ENCODE measurements around the gene CHADL. TPM values are rescaled to one million over a fixed set of nuclear protein-coding genes. Genes with fewer than 3 reads are reported as not detected.
A peak's percentile ranks its signal among the peaks of the same experiment; 100 is the strongest.
"Not testable (repeated sequence)": the region's sequence is repeated elsewhere in the genome, so short reads cannot be mapped to it uniquely, and the experiment has no call there.

The CHADL gene
- polyA plus RNA-seq, 2 donors = 2.8 to 5.9 TPM

DNA sequence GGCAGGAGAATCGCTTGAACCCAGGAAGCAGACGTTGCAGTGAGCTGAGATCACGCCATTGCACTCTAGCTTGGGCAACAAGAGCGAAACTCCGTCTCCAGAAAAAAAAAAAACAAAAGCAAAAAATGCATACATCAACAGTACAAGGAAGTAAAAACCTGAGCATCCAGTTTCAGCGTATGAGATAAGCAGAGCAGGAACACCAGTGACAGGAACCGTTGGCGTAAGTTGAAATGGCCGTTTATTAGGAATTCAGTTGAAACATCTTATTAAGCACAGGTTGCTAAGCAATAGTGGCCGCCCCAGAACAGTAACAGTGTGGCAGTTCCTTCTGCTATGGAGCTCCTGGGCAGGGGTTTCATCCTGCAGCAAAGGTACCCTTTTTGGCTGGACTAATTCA, 39.6 kb downstream of the CHADL start:
- no peaks in the 10 kb centered on the region for H3K36me3 ChIP-seq (ENCODE audit: control insufficient read depth in 2 of 2, insufficient read depth in 2 of 2, low read length in 1 of 2)
- H3K9me3 ChIP-seq (ENCODE audit: control insufficient read depth in 2 of 2, insufficient read depth in 1 of 2, low read depth in 1 of 2, low read length in 1 of 2) = no peaks in the 10 kb centered on the region
- H3K27me3 ChIP-seq (ENCODE audit: control insufficient read depth in 1 of 2, insufficient read depth in 2 of 2, low read length in 2 of 2) = no peaks in the 10 kb centered on the region
- no peak overlapping the region for H3K27ac ChIP-seq (ENCODE audit: low read depth in 2 of 2, low read length in 1 of 2)
- H3K4me1 ChIP-seq (ENCODE audit: control insufficient read depth in 2 of 2, insufficient read depth in 2 of 2, low read length in 1 of 2) = peaks cover 0 to 7% of the 10 kb centered on the region in 2 donors
- 46 to 57% methylated on average over 10 of the region's 10 CpGs for WGBS, 2 donors
- no peak overlapping the region for H3K4me3 ChIP-seq (ENCODE audit: low read depth in 1 of 2, low read length in 2 of 2)

- H3K27ac ChIP-seq (ENCODE audit: low read depth in 2 of 2, low read length in 1 of 2) = peak overlapping the region in 1 of 2 donors; percentile 23
- no peaks in the 10 kb centered on the region for H3K36me3 ChIP-seq (ENCODE audit: control insufficient read depth in 2 of 2, insufficient read depth in 2 of 2, low read length in 1 of 2)
- H3K4me1 ChIP-seq (ENCODE audit: control insufficient read depth in 2 of 2, insufficient read depth in 2 of 2, low read length in 1 of 2) = peaks cover 0 to 5% of the 10 kb centered on the region in 2 donors
- H3K27me3 ChIP-seq (ENCODE audit: control insufficient read depth in 1 of 2, insufficient read depth in 2 of 2, low read length in 2 of 2) = no peaks in the 10 kb centered on the region
- no peaks in the 10 kb centered on the region for H3K9me3 ChIP-seq (ENCODE audit: control insufficient read depth in 2 of 2, insufficient read depth in 1 of 2, low read depth in 1 of 2, low read length in 1 of 2)
- peak overlapping the region; percentile 54 to 84 for H3K4me3 ChIP-seq (ENCODE audit: low read depth in 1 of 2, low read length in 2 of 2)
- WGBS, 2 donors = 2 to 4% methylated on average over 9 of the region's 9 CpGs
Measured at GRCh38 chr22:41198027-41198580, 42.6 kb downstream of the CHADL start.

DNA sequence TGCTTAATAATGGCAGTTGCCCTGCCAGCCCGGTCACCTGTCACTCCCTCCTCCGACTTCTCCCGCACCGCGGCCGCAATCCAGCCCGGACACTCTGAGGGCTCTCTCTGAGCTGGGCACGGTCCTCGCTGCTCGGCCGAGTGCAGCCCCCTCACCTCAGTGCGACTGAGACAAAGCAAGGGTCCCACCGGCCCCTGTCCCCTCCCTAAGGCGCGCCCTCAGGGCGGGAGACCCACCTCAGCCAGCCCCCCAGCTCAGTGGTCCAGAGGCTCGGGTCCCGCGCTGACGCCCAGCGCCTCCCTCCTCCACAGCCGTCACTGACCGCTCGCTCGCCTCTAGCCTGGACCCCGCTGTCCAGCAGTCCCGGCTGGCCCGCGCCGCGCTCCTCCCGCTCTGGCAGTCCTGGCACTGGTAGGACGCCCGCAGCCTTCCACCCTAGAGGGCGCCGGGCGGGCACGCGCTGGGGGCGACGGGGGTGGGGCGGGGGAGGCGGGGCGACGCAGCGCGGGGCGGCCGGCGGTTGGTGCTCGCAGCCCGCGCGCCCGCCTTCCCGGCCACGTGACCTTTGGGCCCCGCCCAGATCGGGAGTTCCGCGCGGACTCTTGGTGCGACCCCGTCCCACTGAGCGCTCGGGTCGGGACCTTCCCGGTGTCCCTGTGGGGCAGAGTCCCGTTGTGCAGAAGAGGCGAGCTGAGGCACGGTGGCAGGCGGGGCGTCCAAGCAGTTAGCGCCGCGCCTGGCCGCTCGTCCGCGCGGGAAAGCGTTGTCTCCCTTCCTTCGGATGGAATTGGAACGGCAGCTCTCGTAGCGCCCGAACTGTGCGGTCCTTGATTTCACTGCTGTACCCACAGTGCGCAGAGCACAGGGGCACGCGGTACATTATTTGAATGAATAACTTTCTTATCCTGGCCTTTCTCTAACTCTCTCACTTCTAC, 43.4 kb downstream of the CHADL start:
- no peaks in the 10 kb centered on the region for H3K27me3 ChIP-seq (ENCODE audit: control insufficient read depth in 1 of 2, insufficient read depth in 2 of 2, low read length in 2 of 2)
- WGBS, 2 donors = 1% methylated on average over 81 to 91 of the region's 91 CpGs
- peaks cover 0 to 5% of the 10 kb centered on the region in 2 donors for H3K4me1 ChIP-seq (ENCODE audit: control insufficient read depth in 2 of 2, insufficient read depth in 2 of 2, low read length in 1 of 2)
- H3K27ac ChIP-seq (ENCODE audit: low read depth in 2 of 2, low read length in 1 of 2) = peak overlapping the region; percentile 52 to 66
- no peaks in the 10 kb centered on the region for H3K36me3 ChIP-seq (ENCODE audit: control insufficient read depth in 2 of 2, insufficient read depth in 2 of 2, low read length in 1 of 2)
- peak overlapping the region; percentile 54 to 84 for H3K4me3 ChIP-seq (ENCODE audit: low read depth in 1 of 2, low read length in 2 of 2)
- H3K9me3 ChIP-seq (ENCODE audit: control insufficient read depth in 2 of 2, insufficient read depth in 1 of 2, low read depth in 1 of 2, low read length in 1 of 2) = no peaks in the 10 kb centered on the region

DNA sequence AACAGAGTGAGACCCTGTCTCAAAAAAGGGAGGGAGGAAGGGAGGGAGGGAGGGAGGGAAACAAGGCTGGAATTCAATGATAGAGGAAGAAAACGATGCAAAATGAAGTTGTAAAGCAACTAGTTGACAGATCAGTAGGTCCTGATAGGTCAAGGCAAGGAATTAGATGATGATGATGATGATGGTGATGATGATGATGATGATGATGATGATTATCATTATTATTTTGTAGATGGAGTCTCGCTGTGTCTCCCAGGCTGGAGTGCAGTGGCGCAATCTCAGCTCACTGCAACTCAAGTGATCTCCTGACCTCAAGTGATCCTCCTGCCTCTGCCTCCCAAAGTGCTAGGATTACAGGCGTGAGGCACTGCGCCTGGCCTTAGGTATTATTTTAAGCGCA, 46.9 kb downstream of the CHADL start:
- Histone ChIP-seq H3K9me3 (ENCODE audit: control insufficient read depth in 2 of 2, insufficient read depth in 1 of 2, low read depth in 1 of 2, low read length in 1 of 2) (no peaks in the 10 kb centered on the region), H3K27ac (ENCODE audit: low read depth in 2 of 2, low read length in 1 of 2) (no peak overlapping the region), H3K36me3 (ENCODE audit: control insufficient read depth in 2 of 2, insufficient read depth in 2 of 2, low read length in 1 of 2) (no peaks in the 10 kb centered on the region), H3K4me1 (ENCODE audit: control insufficient read depth in 2 of 2, insufficient read depth in 2 of 2, low read length in 1 of 2) (peaks cover 0 to 5% of the 10 kb centered on the region in 2 donors), H3K27me3 (ENCODE audit: control insufficient read depth in 1 of 2, insufficient read depth in 2 of 2, low read length in 2 of 2) (no peaks in the 10 kb centered on the region), H3K4me3 (ENCODE audit: low read depth in 1 of 2, low read length in 2 of 2) (no peak overlapping the region)
- WGBS, 2 donors = 93 to 95% methylated on average over 6 of the region's 6 CpGs

GRCh38 chr22:41191467-41191866, 49.3 kb downstream of the CHADL start:
- Histone ChIP-seq H3K36me3 (ENCODE audit: control insufficient read depth in 2 of 2, insufficient read depth in 2 of 2, low read length in 1 of 2) (no peaks in the 10 kb centered on the region), H3K27ac (ENCODE audit: low read depth in 2 of 2, low read length in 1 of 2) (no peak overlapping the region), H3K4me3 (ENCODE audit: low read depth in 1 of 2, low read length in 2 of 2) (no peak overlapping the region), H3K9me3 (ENCODE audit: control insufficient read depth in 2 of 2, insufficient read depth in 1 of 2, low read depth in 1 of 2, low read length in 1 of 2) (no peaks in the 10 kb centered on the region), H3K4me1 (ENCODE audit: control insufficient read depth in 2 of 2, insufficient read depth in 2 of 2, low read length in 1 of 2) (no peaks in the 10 kb centered on the region), H3K27me3 (ENCODE audit: control insufficient read depth in 1 of 2, insufficient read depth in 2 of 2, low read length in 2 of 2) (no peaks in the 10 kb centered on the region)
- 74 to 88% methylated on average over 2 of the region's 2 CpGs for WGBS, 2 donors

DNA sequence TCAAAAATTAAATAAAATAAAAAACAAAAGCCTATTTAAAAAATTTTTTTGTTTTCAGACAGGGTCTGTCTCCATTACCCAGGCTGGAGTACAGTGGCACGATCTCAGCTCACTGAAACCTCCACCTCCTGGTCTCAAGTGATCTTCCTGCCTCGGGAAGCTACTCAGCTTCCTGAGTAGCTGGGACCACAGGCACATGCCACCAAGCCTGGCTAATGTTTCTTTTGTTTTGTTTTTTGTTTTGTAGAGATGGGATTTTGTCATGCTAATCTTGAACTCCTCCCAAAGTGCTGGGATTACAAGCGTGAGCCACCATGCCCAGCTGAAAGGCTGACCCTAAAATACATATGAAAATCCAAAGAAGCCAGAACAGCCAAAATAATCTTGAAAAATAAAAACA, 56.1 kb downstream of the CHADL start:
- Histone ChIP-seq H3K27ac (ENCODE audit: low read depth in 2 of 2, low read length in 1 of 2) (no peak overlapping the region), H3K36me3 (ENCODE audit: control insufficient read depth in 2 of 2, insufficient read depth in 2 of 2, low read length in 1 of 2) (peaks cover 0 to 2% of the 10 kb centered on the region in 2 donors)
- WGBS, 2 donors = 61 to 67% methylated on average over 3 of the region's 3 CpGs

DNA sequence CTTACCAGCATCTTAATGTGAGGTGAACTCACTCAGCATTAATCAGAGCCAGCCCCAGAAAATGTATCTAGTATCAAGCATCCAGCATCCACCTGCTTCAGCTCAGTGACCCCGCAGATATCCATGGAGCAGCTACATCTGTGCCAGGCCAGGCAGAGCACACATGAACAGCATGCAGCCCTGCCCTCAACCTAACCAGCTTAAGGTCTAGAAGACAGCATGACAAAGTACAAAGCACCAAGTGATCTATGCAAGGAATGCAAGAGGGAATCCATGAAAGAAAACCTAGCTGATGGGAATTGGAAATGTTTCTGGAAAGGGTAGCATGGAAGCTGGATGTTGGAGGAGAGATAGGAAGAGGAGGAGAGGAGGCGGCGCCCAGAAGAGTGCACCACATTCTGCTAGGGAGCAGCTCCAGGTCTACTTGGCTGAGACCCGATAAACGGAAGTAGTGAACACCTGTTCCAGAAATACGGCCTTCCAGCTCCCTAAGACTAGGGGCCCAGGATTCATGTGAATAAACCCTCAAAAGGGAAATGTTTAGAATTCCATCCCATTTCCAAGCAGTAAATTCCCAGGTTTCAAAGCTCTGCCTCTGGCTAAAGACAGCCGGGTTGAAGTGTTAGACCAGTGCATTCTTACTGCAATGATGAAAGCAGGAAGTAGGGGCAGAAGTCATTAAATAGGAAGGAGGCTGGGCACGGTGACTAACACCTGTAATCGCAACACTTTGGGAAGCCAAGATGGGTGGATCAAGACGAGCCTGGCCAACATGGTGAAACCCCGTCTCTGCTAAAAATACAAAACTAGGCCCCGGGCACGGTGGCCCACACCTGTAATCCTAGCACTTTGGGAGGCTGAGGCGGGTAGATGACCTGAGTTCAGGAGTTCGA, 59.1 kb downstream of the CHADL start:
- H3K27ac ChIP-seq (ENCODE audit: low read depth in 2 of 2, low read length in 1 of 2) = peak overlapping the region in 1 of 2 donors; percentile 33
- no peaks in the 10 kb centered on the region for H3K9me3 ChIP-seq (ENCODE audit: control insufficient read depth in 2 of 2, insufficient read depth in 1 of 2, low read depth in 1 of 2, low read length in 1 of 2)
- peaks cover 20 to 22% of the 10 kb centered on the region in 2 donors for H3K36me3 ChIP-seq (ENCODE audit: control insufficient read depth in 2 of 2, insufficient read depth in 2 of 2, low read length in 1 of 2)
- no peak overlapping the region for H3K4me3 ChIP-seq (ENCODE audit: low read depth in 1 of 2, low read length in 2 of 2)
- peaks cover 0 to 7% of the 10 kb centered on the region in 2 donors for H3K4me1 ChIP-seq (ENCODE audit: control insufficient read depth in 2 of 2, insufficient read depth in 2 of 2, low read length in 1 of 2)
- H3K27me3 ChIP-seq (ENCODE audit: control insufficient read depth in 1 of 2, insufficient read depth in 2 of 2, low read length in 2 of 2) = no peaks in the 10 kb centered on the region
- WGBS, 2 donors = 73 to 77% methylated on average over 15 of the region's 15 CpGs

More for the DNA sequence above, 56.1 kb downstream of the CHADL start:
- peaks cover 0 to 4% of the 10 kb centered on the region in 2 donors for H3K4me1 ChIP-seq (ENCODE audit: control insufficient read depth in 2 of 2, insufficient read depth in 2 of 2, low read length in 1 of 2)
- no peak overlapping the region for H3K4me3 ChIP-seq (ENCODE audit: low read depth in 1 of 2, low read length in 2 of 2)
- H3K27me3 ChIP-seq (ENCODE audit: control insufficient read depth in 1 of 2, insufficient read depth in 2 of 2, low read length in 2 of 2) = no peaks in the 10 kb centered on the region
- no peaks in the 10 kb centered on the region for H3K9me3 ChIP-seq (ENCODE audit: control insufficient read depth in 2 of 2, insufficient read depth in 1 of 2, low read depth in 1 of 2, low read length in 1 of 2)

- H3K27ac ChIP-seq (ENCODE audit: low read depth in 2 of 2, low read length in 1 of 2) = no peak overlapping the region
Measured at GRCh38 chr22:41180926-41181325, 59.8 kb downstream of the CHADL start.

GRCh38 chr22:41180362-41180761, 60.4 kb downstream of the CHADL start:
- H3K36me3 ChIP-seq (ENCODE audit: control insufficient read depth in 2 of 2, insufficient read depth in 2 of 2, low read length in 1 of 2) = peaks cover 27 to 28% of the 10 kb centered on the region in 2 donors
- H3K4me1 ChIP-seq (ENCODE audit: control insufficient read depth in 2 of 2, insufficient read depth in 2 of 2, low read length in 1 of 2); H3K4me3 ChIP-seq (ENCODE audit: low read depth in 1 of 2, low read length in 2 of 2); H3K27me3 ChIP-seq (ENCODE audit: control insufficient read depth in 1 of 2, insufficient read depth in 2 of 2, low read length in 2 of 2); H3K27ac ChIP-seq (ENCODE audit: low read depth in 2 of 2, low read length in 1 of 2); H3K9me3 ChIP-seq (ENCODE audit: control insufficient read depth in 2 of 2, insufficient read depth in 1 of 2, low read depth in 1 of 2, low read length in 1 of 2): not testable (repeated sequence)
- 95 to 98% methylated on average over 6 of the region's 6 CpGs for WGBS, 2 donors

More at GRCh38 chr22:41180926-41181325, 59.8 kb downstream of the CHADL start:
- Histone ChIP-seq H3K4me1 (ENCODE audit: control insufficient read depth in 2 of 2, insufficient read depth in 2 of 2, low read length in 1 of 2) (peaks cover 0 to 7% of the 10 kb centered on the region in 2 donors), H3K9me3 (ENCODE audit: control insufficient read depth in 2 of 2, insufficient read depth in 1 of 2, low read depth in 1 of 2, low read length in 1 of 2) (no peaks in the 10 kb centered on the region), H3K4me3 (ENCODE audit: low read depth in 1 of 2, low read length in 2 of 2) (no peak overlapping the region), H3K36me3 (ENCODE audit: control insufficient read depth in 2 of 2, insufficient read depth in 2 of 2, low read length in 1 of 2) (peaks cover 25 to 27% of the 10 kb centered on the region in 2 donors), H3K27me3 (ENCODE audit: control insufficient read depth in 1 of 2, insufficient read depth in 2 of 2, low read length in 2 of 2) (no peaks in the 10 kb centered on the region)
- WGBS, 2 donors = 80 to 83% methylated on average over 3 of the region's 3 CpGs
